SK-N-MC (cell line): ENCODE data around the gene CHID1.

Experiments used
- EZH2 ChIP-seq: fragments of 200-600 bp; sonication (generic); IDR thresholded peaks from one replicate; pipeline ENCODE4 v1.6.1; 2017; ENCODE audit warnings: antibody characterized with exemption
- FOXP2 ChIP-seq: optimal IDR thresholded peaks from 2 replicates; pipeline ENCODE3; 2011; ENCODE audit warnings: mild to moderate bottlenecking, moderate library complexity; ENCODE audit not compliant: insufficient read depth; ENCODE audit errors: extremely low read length, control extremely low read depth
- POLR2AphosphoS5 ChIP-seq: IDR thresholded peaks from 2 replicates; pipeline ENCODE4 v1.6.1; 2012; ENCODE audit warnings: mild to moderate bottlenecking, low read depth, low read length, borderline replicate concordance

GRCh38 chr11:858053-858761 is 52.4 kb downstream of the CHID1 start:
- TF ChIP-seq POLR2AphosphoS5 (no peak), EZH2 (no peak), FOXP2 (no peak)
